Left hindlimb (tissue), 1 donor: Measurements from ENCODE around the gene ZNF215.
"Not testable (repeated sequence)": the region's sequence is repeated elsewhere in the genome, so short reads cannot be mapped to it uniquely, and the experiment has no call there.

ENCODE experiments used
- DNase-seq: peaks from one replicate; pipeline ENCODE4 v3.0.0-alpha.2; 2018

Gene ZNF215

DNA sequence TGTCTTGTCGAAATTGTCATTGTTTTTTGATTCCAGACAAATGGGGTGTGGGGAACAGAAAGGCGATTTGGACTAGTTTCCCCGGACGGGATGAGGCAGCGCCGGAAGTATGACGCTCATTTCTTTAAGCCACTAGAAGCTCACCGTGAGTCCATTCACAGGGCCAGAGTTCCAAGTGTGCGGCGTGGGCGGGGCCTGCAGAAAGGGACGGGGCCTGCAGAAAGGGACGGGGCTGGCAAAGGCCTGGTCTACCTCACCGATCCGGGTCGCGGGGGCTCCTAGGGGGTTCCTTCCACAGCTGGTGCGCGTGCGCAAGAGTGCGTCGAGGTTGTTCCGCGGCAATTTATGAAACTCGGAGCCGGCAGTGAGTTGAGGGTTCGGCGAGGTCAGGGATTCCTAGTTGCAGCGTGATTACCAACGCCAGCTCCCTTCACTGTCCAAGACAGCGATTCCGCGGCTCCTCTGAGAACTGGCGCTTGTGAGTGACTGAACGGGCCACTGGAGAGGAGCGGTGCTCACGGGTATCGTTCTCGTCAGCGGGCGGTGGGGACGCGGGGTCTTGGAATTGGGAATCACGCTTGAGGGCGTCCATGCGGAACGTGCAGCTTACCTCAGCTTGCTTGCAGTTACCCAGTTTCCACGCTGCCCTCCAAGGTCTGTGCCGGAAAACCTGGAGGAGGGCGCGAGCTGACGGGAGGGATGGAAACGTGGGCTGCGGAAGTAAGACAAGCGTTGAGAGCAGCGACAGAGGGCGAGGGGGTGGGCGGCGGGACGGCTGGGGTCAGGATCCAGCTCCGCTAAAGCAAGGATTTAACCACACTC is at the start of gene ZNF215:
Gene ZNF215 (plus strand): TSS at position 219 of the 822 bp plus-strand sequence. CDS start 5,847 bp downstream, outside the sequence.
- DNase-seq: peak; percentile 88

GRCh38 chr11:6876914-6877313 is 49.3 kb upstream of the ZNF215 start:
- no peak for DNase-seq

DNA sequence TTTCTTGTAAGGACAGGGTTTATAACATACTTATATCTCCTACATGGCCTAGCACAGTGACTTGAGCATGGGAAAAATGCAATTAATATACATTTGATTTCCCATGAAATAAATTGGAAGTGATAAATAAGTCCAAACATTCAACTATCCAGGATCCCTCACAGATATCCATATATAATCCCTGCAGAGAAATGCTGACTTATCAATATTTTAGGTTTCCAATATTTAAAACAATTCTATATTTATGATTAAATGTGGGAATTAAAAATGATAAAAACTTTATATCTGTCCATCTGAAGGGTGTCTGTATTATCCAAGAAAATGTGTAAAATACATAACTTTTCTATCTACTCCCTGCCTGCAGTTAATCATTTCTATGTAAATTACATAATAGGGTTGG is 43.5 kb upstream of the ZNF215 start:
- no peak for DNase-seq

- not testable (repeated sequence) for DNase-seq
These were observed 38.5 kb upstream of the ZNF215 start for GRCh38 chr11:6887711-6888110.

- DNase-seq: no peak
These were observed 37.4 kb upstream of the ZNF215 start for GRCh38 chr11:6888830-6889229.

GRCh38 chr11:6889835-6890234 is 36.4 kb upstream of the ZNF215 start:
- DNase-seq: no peak

DNA sequence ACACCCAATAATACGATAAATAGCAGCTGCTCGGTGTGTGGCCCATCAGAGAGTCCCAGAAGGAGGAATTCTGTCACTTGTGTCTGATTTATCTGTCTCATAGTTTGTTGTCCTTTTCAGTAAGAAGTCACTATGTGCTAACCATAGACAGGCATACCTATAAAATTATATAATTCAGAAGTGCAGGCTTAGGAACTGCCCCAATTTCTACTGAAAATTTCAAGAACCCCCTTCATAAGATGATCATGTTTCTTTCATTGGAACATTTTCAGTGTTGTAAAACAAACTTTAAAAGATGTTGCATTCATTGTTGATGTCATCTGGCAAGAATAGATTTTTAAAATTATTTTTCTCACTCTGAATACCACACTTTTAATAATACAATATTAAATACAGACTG is 33.8 kb upstream of the ZNF215 start, which contains the start of gene OR2D2:
Gene OR2D2 (minus strand): TSS at position 101 of the 400 bp plus-strand sequence. CDS start 0 bp downstream, at position 101.
- no peak for DNase-seq

GRCh38 chr11:6894097-6894496 is 32.1 kb upstream of the ZNF215 start:
- DNase-seq: no peak

DNA sequence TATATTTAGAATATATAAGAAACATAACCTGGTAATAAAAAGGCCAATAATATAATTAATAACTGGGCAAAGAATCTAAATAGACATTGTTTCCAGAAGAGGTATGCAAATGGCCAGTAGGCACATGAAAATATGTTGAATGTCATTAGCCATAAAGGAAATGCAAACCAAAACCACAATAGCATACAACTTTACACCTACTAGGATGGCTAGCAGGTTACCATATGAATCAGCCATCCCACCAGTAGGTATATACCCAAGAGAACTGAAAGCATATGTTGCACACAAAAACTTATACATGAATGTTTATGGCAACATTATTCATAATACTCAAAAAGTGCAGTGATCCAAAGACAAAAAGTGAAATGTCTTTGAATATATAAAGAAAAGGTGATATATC is 31.2 kb upstream of the ZNF215 start:
- no peak for DNase-seq

GRCh38 chr11:6898911-6899310 is 27.3 kb upstream of the ZNF215 start:
- DNase-seq: no peak

DNA sequence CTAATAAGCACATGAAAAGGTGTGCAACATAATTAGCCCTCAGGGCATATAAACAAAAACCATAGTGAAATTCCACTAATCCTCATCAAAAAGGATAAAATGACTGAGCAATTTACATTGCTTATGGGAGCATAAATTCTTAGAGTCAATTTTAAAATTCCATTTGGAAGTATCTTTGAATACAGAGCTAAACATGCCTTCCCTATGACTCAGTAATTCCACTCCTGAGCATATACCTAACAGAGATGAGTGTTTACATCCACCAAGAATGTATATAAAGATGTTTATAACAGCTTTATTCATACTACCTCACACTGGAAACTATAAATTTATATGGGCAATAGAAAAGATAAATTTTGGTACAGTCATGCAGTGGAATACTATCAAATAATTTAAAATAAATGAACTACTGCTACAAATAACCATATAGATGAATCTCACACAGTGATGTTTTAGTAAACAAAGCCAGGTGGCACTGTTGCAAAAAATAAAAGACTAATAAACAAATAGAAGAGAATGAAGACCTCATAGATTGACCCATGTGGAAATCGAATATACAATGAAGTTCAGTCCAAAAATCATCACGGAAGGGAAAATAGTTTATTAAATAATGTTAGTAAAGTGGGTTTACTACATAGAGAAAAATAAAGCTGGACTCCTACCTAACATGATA is 25.8 kb upstream of the ZNF215 start:
- no peak for DNase-seq

GRCh38 chr11:6904804-6905203 is 21.4 kb upstream of the ZNF215 start:
- not testable (repeated sequence) for DNase-seq

DNA sequence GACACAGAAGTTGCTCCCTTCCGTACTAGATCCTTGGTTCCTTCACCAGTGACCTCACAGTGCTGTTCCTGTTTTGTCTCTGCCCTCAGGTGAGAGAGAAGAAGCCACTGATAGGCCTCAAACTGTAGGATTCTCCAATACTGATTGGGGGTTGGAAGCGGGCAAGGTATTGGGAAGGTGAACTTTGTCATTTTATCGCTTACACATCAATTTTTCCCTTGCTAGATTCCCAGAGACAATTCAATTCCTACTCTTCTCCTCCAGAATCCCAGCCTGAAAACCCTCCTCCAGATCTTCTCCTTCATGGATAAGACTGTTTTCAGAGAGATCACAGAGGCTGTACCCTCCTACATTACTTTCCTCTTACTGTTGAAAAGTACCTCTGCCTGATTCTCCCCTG is 14.8 kb upstream of the ZNF215 start:
- no peak for DNase-seq

GRCh38 chr11:6911948-6912347 is 14.3 kb upstream of the ZNF215 start:
- DNase-seq: no peak

DNA sequence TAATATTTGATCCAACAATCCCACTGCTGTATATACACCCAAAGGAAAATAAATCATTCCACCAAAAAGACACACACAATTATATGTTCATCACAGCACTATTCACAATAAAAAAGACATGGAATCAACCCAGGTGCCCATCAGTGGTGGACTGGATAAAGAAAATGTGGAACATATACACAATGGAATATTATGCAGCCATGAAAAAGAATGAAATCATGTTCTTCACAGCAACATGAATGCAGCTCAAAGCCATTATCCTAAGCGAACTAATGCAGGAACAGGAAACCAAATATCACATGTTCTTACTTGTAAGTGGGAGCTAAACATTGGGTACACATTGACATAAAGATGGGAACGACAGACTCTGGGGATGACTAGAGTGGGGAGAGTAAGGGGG is 6.5 kb upstream of the ZNF215 start:
- no peak for DNase-seq

- DNase-seq: no peak
These were observed 5.5 kb upstream of the ZNF215 start, which contains the start of gene OR2D3 for GRCh38 chr11:6920702-6921101. TSS of gene OR2D3 (plus strand) at chr11:6921002. CDS start at chr11:6921002, 0 bp downstream.

- DNase-seq: no peak
These were observed 1.1 kb upstream of the ZNF215 start for GRCh38 chr11:6925007-6925577.

DNA sequence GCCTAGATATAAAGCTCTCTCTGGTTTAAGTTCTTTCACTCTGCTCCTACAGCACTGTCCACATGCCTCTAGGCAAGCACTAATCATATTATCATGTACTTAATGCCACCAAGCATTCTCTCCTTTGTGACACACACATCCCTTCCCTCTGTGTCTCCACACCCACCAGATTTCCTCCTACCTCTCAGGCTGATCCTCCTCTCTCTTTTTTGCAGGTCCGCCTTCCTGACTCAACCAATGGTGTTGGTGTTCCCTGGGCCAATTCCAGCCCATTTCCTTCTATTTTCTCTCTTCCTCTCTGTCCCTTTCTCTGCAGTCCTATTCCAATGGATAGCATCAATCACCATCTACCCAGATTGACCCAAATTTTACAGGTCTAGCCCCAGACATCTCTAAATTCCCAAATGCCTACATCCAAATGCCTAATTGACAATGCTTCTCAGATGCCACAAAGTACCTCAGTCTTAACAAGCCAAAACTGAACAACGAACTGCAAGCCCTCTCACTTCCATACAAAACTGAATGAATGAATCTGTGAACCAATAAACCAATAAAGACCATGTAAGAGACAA is 504 bp upstream of the ZNF215 start:
- no peak for DNase-seq

GRCh38 chr11:6927030-6927617 is 898 bp downstream of the ZNF215 start:
- DNase-seq: no peak

- DNase-seq: no peak
These were observed 2.7 kb downstream of the ZNF215 start for GRCh38 chr11:6928916-6929315.

DNA sequence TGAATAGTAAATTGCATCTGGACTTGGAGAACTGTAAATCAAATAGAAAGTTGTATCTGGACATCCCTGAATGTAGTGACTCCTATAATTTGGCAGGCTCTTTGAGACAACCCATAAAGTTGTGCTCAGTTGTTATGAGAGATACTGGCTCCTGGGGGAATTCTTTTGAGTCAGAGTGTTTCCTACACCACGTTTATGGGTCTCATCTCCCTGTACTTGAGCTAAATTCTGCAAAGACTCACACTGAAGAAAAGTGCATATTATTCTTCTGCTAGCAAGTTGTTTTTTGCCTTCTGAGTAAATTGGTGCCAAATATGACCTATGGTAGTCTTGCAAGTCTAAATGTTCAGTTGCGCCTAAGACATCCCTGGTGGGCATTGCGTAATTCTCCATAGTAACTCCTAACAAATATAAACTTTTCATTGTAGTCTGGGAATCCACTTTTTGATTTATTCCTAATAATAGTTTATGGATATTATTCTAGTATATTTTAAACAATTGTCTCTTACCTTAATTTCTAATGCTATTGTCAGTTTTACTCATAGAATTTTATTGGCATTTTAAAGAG is 5.0 kb downstream of the ZNF215 start:
- no peak for DNase-seq

DNA sequence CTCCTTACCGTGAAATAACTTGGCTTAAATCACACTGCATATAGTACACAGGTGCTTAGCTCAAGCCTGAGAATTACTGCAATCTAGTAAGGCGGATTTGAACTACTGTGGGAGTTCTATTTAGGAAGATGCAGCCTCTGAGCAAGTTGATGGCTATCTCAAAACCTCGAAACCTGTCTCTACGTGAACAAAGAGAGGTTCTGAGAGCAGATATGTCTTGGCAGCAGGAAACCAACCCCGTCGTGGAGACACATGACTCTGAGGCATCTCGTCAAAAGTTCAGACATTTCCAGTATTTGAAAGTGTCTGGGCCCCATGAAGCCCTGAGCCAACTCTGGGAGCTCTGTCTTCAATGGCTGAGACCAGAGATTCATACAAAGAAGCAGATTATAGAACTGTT is 5.9 kb downstream of the ZNF215 start:
- no peak for DNase-seq

DNA sequence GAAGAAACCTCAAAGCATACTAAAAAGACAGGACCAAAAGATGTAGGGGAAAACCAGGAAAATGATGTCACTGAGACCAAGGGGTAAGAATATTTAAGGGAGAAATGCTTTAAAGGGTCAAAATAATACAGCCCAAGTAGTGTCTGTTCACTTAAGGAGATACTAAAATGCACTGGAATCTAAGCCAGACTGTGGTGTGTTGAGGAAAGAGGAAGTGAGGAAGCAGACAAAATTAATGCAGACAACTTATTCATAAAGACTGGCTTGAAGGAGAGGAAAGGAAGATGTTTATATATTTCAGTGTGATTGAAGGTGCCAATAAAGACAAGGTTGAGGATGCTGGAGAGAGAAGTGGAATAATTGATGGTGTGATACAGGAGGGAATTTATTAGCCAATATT is 15.7 kb downstream of the ZNF215 start:
- no peak for DNase-seq
